Neural progenitor cell (in vitro differentiated cells): ENCODE measurements around the gene CHRNA4. TPM values are rescaled to one million over a fixed set of nuclear protein-coding genes. Genes with fewer than 3 reads are reported as not detected.

Experiments
- DNase-seq: peaks from one replicate; pipeline ENCODE4 v3.0.0-alpha.2; 2016; ENCODE audit warnings: low spot score
- H2AFZ ChIP-seq: fragments of 200-600 bp; sonication (generic); replicated peaks from 2 replicates; pipeline ENCODE4 v1.6.1; 2016; ENCODE audit warnings: antibody characterized with exemption
- H3F3A ChIP-seq: fragments of 200-600 bp; sonication (generic); 2 replicates; pipeline ENCODE4 v1.6.1; 2016; ENCODE audit warnings: antibody characterized with exemption, low read depth
- H3K27ac ChIP-seq: fragments of 200-600 bp; sonication (generic); 2 replicates; pipeline ENCODE4 v1.5.1; 2016; ENCODE audit warnings: mild to moderate bottlenecking
- H3K27me3 ChIP-seq: fragments of 200-600 bp; sonication (generic); 2 replicates; pipeline ENCODE4 v1.6.1; 2016; ENCODE audit warnings: mild to moderate bottlenecking, moderate library complexity
- H3K36me3 ChIP-seq: fragments of 200-600 bp; sonication (generic); 2 replicates; pipeline ENCODE4 v1.5.1; 2016
- H3K4me1 ChIP-seq: fragments of 200-600 bp; sonication (generic); 2 replicates; pipeline ENCODE4 v1.6.1; 2016; ENCODE audit warnings: mixed run types
- H3K4me2 ChIP-seq: fragments of 200-600 bp; sonication (generic); 2 replicates; pipeline ENCODE4 v1.6.1; 2016
- H3K4me3 ChIP-seq: fragments of 200-600 bp; sonication (generic); 2 replicates; pipeline ENCODE4 v1.5.1; 2016
- H3K79me2 ChIP-seq: fragments of 200-600 bp; sonication (generic); 2 replicates; pipeline ENCODE4 v1.6.1; 2016; ENCODE audit warnings: low read depth
- H3K9ac ChIP-seq: fragments of 200-600 bp; sonication (generic); 2 replicates; pipeline ENCODE4 v1.6.1; 2016
- H3K9me3 ChIP-seq: fragments of 200-600 bp; sonication (generic); 2 replicates; pipeline ENCODE4 v1.5.1; 2016; ENCODE audit warnings: low read depth
- H4K20me1 ChIP-seq: fragments of 200-600 bp; sonication (generic); 2 replicates; pipeline ENCODE4 v1.6.1; 2016; ENCODE audit warnings: low read depth
- H3K27ac Mint-ChIP-seq: 3 replicates; pipeline ENCODE4 v1.8.0; 2021; ENCODE audit warnings: mixed read lengths
- H3K27me3 Mint-ChIP-seq: 2 replicates; pipeline ENCODE4 v1.8.0; 2022; ENCODE audit warnings: low read depth, mild to moderate bottlenecking, inconsistent platforms, moderate library complexity, mixed read lengths; ENCODE audit not compliant: insufficient read depth
- H3K36me3 Mint-ChIP-seq: 3 replicates; pipeline ENCODE4 v1.8.0; 2021; ENCODE audit warnings: mixed read lengths
- H3K4me1 Mint-ChIP-seq: 3 replicates; pipeline ENCODE4 v1.8.0; 2021; ENCODE audit warnings: mixed read lengths
- H3K4me3 Mint-ChIP-seq: 3 replicates; pipeline ENCODE4 v1.8.0; 2021; ENCODE audit warnings: mild to moderate bottlenecking, moderate library complexity, mixed read lengths
- H3K9me3 Mint-ChIP-seq: 3 replicates; pipeline ENCODE4 v1.8.0; 2020; ENCODE audit warnings: mixed read lengths
- CTCF ChIP-seq: fragments of 200-600 bp; sonication (generic); IDR thresholded peaks from 2 replicates; pipeline ENCODE4 v1.5.1; 2017; ENCODE audit warnings: antibody characterized with exemption, mild to moderate bottlenecking
- EZH2 ChIP-seq: fragments of 200-600 bp; sonication (generic); IDR thresholded peaks from 2 replicates; pipeline ENCODE4 v1.6.1; 2017; ENCODE audit warnings: antibody characterized with exemption, mild to moderate bottlenecking, moderate library complexity
- EZH2phosphoT487 ChIP-seq: fragments of 200-600 bp; sonication (generic); IDR thresholded peaks from 2 replicates; pipeline ENCODE4 v1.6.1; 2017; ENCODE audit warnings: antibody characterized with exemption
- total RNA-seq: library from RNA; depleted of rRNA; stranded (reverse); fragments of >200 nt; gene quantifications from 2 replicates; pipeline ENCODE4 v1.2.3, GENCODE V29; 2015; ENCODE audit warnings: low replicate concordance

Gene CHRNA4
- total RNA-seq, 1 donor from 2014 or later = not detected

- H3K36me3 Mint-ChIP-seq = no peaks in the 10 kb centered on the region
- peaks cover 6% of the 10 kb centered on the region for H3K27me3 Mint-ChIP-seq
- Histone ChIP-seq H3K27ac (no peak overlapping the region), H3K36me3 (no peaks in the 10 kb centered on the region), H3K4me2 (no peak overlapping the region), H3K9me3 (no peaks in the 10 kb centered on the region), H3K79me2 (no peaks in the 10 kb centered on the region), H3K9ac (no peak overlapping the region), H3K27me3 (no peaks in the 10 kb centered on the region), H2AFZ (no peak overlapping the region), H3K4me3 (no peak overlapping the region), H3K4me1 (no peaks in the 10 kb centered on the region), H4K20me1 (no peaks in the 10 kb centered on the region), H3F3A (no peaks in the 10 kb centered on the region)
- TF ChIP-seq EZH2 (no peak), EZH2phosphoT487 (no peak), CTCF (no peak)
- no peak for DNase-seq
- H3K9me3 Mint-ChIP-seq = no peaks in the 10 kb centered on the region
- H3K27ac Mint-ChIP-seq = no peak overlapping the region
- H3K4me1 Mint-ChIP-seq = peaks cover 14% of the 10 kb centered on the region
- H3K4me3 Mint-ChIP-seq = no peak overlapping the region
Observed at GRCh38 chr20:63316502-63316921, 44.6 kb downstream of the CHRNA4 start.

GRCh38 chr20:63315731-63316491 lies 45.2 kb downstream of the CHRNA4 start:
- Histone ChIP-seq H2AFZ (no peak overlapping the region), H3K4me2 (no peak overlapping the region), H3K9me3 (no peaks in the 10 kb centered on the region), H3K27ac (no peak overlapping the region), H4K20me1 (no peaks in the 10 kb centered on the region), H3F3A (no peaks in the 10 kb centered on the region), H3K79me2 (no peaks in the 10 kb centered on the region), H3K36me3 (no peaks in the 10 kb centered on the region), H3K4me3 (no peak overlapping the region), H3K4me1 (no peaks in the 10 kb centered on the region), H3K9ac (no peak overlapping the region), H3K27me3 (no peaks in the 10 kb centered on the region)
- H3K4me1 Mint-ChIP-seq = peaks cover 12% of the 10 kb centered on the region
- peaks cover 6% of the 10 kb centered on the region for H3K27me3 Mint-ChIP-seq
- peak overlapping the region; percentile 42 for H3K27ac Mint-ChIP-seq
- TF ChIP-seq EZH2phosphoT487 = no peak
- TF ChIP-seq CTCF = no peak
- TF ChIP-seq EZH2 = no peak
- peak overlapping the region; percentile 59 for H3K4me3 Mint-ChIP-seq
- DNase-seq = no peak
- no peaks in the 10 kb centered on the region for H3K36me3 Mint-ChIP-seq
- no peaks in the 10 kb centered on the region for H3K9me3 Mint-ChIP-seq

- TF ChIP-seq EZH2phosphoT487 (no peak), CTCF (no peak), EZH2 (no peak)
- no peaks in the 10 kb centered on the region for H3K27me3 ChIP-seq
- DNase-seq = no peak
- no peak overlapping the region for H3K4me3 ChIP-seq
- H3K9me3 Mint-ChIP-seq = no peaks in the 10 kb centered on the region
- H3K36me3 ChIP-seq = no peaks in the 10 kb centered on the region
- H3K27me3 Mint-ChIP-seq = peaks cover 6% of the 10 kb centered on the region
- peak overlapping the region; percentile 42 for H3K27ac Mint-ChIP-seq
- H3K4me3 Mint-ChIP-seq = no peak overlapping the region
- no peaks in the 10 kb centered on the region for H3K4me1 ChIP-seq
- no peaks in the 10 kb centered on the region for H3K9me3 ChIP-seq
- no peak overlapping the region for H2AFZ ChIP-seq
- H3K36me3 Mint-ChIP-seq = no peaks in the 10 kb centered on the region
- H3K4me2 ChIP-seq = no peak overlapping the region
- no peaks in the 10 kb centered on the region for H3K79me2 ChIP-seq
- H3F3A ChIP-seq = no peaks in the 10 kb centered on the region
- no peaks in the 10 kb centered on the region for H4K20me1 ChIP-seq
- H3K9ac ChIP-seq = no peak overlapping the region
- peaks cover 15% of the 10 kb centered on the region for H3K4me1 Mint-ChIP-seq
- H3K27ac ChIP-seq = no peak overlapping the region
Observed at GRCh38 chr20:63315240-63315689, 45.9 kb downstream of the CHRNA4 start.
